ENCODE data around the gene EFS. TPM values are rescaled to one million over a fixed set of nuclear protein-coding genes. Genes with fewer than 3 reads are reported as not detected.

Gene EFS
- polyA plus RNA-seq = not detected

GRCh38 chr14:23365036-23365731 lies at the start of gene EFS:
Gene EFS (minus strand): TSS chr14:23365172. CDS start chr14:23365025, 147 bp downstream.
- no peak for DNase-seq
- Mint-ChIP-seq H3K36me3 (no peaks in the 10 kb centered on the region), H3K9me3 (no peaks in the 10 kb centered on the region), H3K4me1 (no peaks in the 10 kb centered on the region), H3K4me3 (no peak within 1 kb of the TSS), H3K27ac (no peak within 1 kb of the TSS), H3K27me3 (ENCODE audit: low read depth in 3 of 3) (peaks cover 4 to 7% (median 6%) of the 10 kb centered on the region in 3 donors)

GRCh38 chr14:23414254-23414653 lies 49.3 kb upstream of the EFS start:
- Mint-ChIP-seq H3K27me3 (ENCODE audit: low read depth in 3 of 3) (no peaks in the 10 kb centered on the region), H3K4me1 (no peaks in the 10 kb centered on the region), H3K4me3 (no peak overlapping the region), H3K27ac (no peak overlapping the region), H3K9me3 (peaks cover 0 to 2% (median 0%) of the 10 kb centered on the region in 6 donors), H3K36me3 (no peaks in the 10 kb centered on the region)
- DNase-seq = no peak

- DNase-seq = no peak
- Mint-ChIP-seq H3K27ac (no peak overlapping the region), H3K4me3 (no peak overlapping the region), H3K4me1 (no peaks in the 10 kb centered on the region), H3K27me3 (ENCODE audit: low read depth in 3 of 3) (no peaks in the 10 kb centered on the region), H3K9me3 (peaks cover 0 to 2% (median 0%) of the 10 kb centered on the region in 6 donors), H3K36me3 (no peaks in the 10 kb centered on the region)
These were observed 48.7 kb upstream of the EFS start for GRCh38 chr14:23413681-23414080.

- Mint-ChIP-seq H3K36me3 (no peaks in the 10 kb centered on the region), H3K27me3 (ENCODE audit: low read depth in 3 of 3) (no peaks in the 10 kb centered on the region), H3K27ac (no peak overlapping the region), H3K9me3 (no peaks in the 10 kb centered on the region), H3K4me1 (no peaks in the 10 kb centered on the region), H3K4me3 (no peak overlapping the region)
- DNase-seq = no peak
These were observed 46.9 kb upstream of the EFS start for GRCh38 chr14:23411563-23412525.

- no peaks in the 10 kb centered on the region for H3K27me3 Mint-ChIP-seq (ENCODE audit: low read depth in 3 of 3)
- no peaks in the 10 kb centered on the region for H3K36me3 Mint-ChIP-seq
- H3K4me1 Mint-ChIP-seq = no peaks in the 10 kb centered on the region
- no peak for DNase-seq
- H3K4me3 Mint-ChIP-seq = no peak overlapping the region
- H3K27ac Mint-ChIP-seq = no peak overlapping the region
- H3K9me3 Mint-ChIP-seq = no peaks in the 10 kb centered on the region
These were observed 45.1 kb upstream of the EFS start for GRCh38 chr14:23409966-23410635.

- no peak for DNase-seq
- Mint-ChIP-seq H3K9me3 (no peaks in the 10 kb centered on the region), H3K36me3 (no peaks in the 10 kb centered on the region), H3K4me1 (no peaks in the 10 kb centered on the region), H3K27me3 (ENCODE audit: low read depth in 3 of 3) (no peaks in the 10 kb centered on the region), H3K4me3 (no peak overlapping the region), H3K27ac (no peak overlapping the region)
These were observed 44.5 kb upstream of the EFS start for GRCh38 chr14:23409475-23409874.

GRCh38 chr14:23408307-23408630 lies 43.3 kb upstream of the EFS start:
- no peaks in the 10 kb centered on the region for H3K27me3 Mint-ChIP-seq (ENCODE audit: low read depth in 3 of 3)
- no peak overlapping the region for H3K4me3 Mint-ChIP-seq
- no peaks in the 10 kb centered on the region for H3K36me3 Mint-ChIP-seq
- no peaks in the 10 kb centered on the region for H3K4me1 Mint-ChIP-seq
- no peak for DNase-seq
- no peak overlapping the region for H3K27ac Mint-ChIP-seq
- no peaks in the 10 kb centered on the region for H3K9me3 Mint-ChIP-seq

GRCh38 chr14:23407516-23408306 lies 42.7 kb upstream of the EFS start, which contains the start of gene MYH6:
Gene MYH6 (minus strand): TSS chr14:23408273. CDS start chr14:23407223, 1,050 bp downstream.
- Mint-ChIP-seq H3K9me3 (no peaks in the 10 kb centered on the region), H3K4me1 (no peaks in the 10 kb centered on the region), H3K36me3 (no peaks in the 10 kb centered on the region), H3K27me3 (ENCODE audit: low read depth in 3 of 3) (no peaks in the 10 kb centered on the region), H3K27ac (no peak within 1 kb of the TSS), H3K4me3 (no peak within 1 kb of the TSS)
- DNase-seq = no peak

GRCh38 chr14:23406725-23407355 lies 41.9 kb upstream of the EFS start:
- Mint-ChIP-seq H3K36me3 (no peaks in the 10 kb centered on the region), H3K4me1 (no peaks in the 10 kb centered on the region), H3K4me3 (no peak overlapping the region), H3K27me3 (ENCODE audit: low read depth in 3 of 3) (peaks cover 0 to 2% (median 0%) of the 10 kb centered on the region in 3 donors), H3K27ac (no peak overlapping the region), H3K9me3 (no peaks in the 10 kb centered on the region)
- DNase-seq = no peak

- H3K27me3 Mint-ChIP-seq (ENCODE audit: low read depth in 3 of 3) = peaks cover 0 to 2% (median 0%) of the 10 kb centered on the region in 3 donors
- no peaks in the 10 kb centered on the region for H3K4me1 Mint-ChIP-seq
- no peaks in the 10 kb centered on the region for H3K9me3 Mint-ChIP-seq
- no peak for DNase-seq
- no peaks in the 10 kb centered on the region for H3K36me3 Mint-ChIP-seq
- H3K27ac Mint-ChIP-seq = no peak overlapping the region
- H3K4me3 Mint-ChIP-seq = no peak overlapping the region
These were observed 41.3 kb upstream of the EFS start for GRCh38 chr14:23406244-23406643.

- H3K27ac Mint-ChIP-seq = no peak overlapping the region
- no peaks in the 10 kb centered on the region for H3K36me3 Mint-ChIP-seq
- H3K4me1 Mint-ChIP-seq = no peaks in the 10 kb centered on the region
- H3K4me3 Mint-ChIP-seq = no peak overlapping the region
- DNase-seq = no peak
- H3K27me3 Mint-ChIP-seq (ENCODE audit: low read depth in 3 of 3) = peaks cover 0 to 2% (median 0%) of the 10 kb centered on the region in 3 donors
- H3K9me3 Mint-ChIP-seq = no peaks in the 10 kb centered on the region
These were observed 40.6 kb upstream of the EFS start for GRCh38 chr14:23405516-23406025.

GRCh38 chr14:23405096-23405495 lies 40.1 kb upstream of the EFS start:
- peaks cover 0 to 2% (median 0%) of the 10 kb centered on the region in 3 donors for H3K27me3 Mint-ChIP-seq (ENCODE audit: low read depth in 3 of 3)
- H3K27ac Mint-ChIP-seq = no peak overlapping the region
- H3K4me1 Mint-ChIP-seq = no peaks in the 10 kb centered on the region
- H3K4me3 Mint-ChIP-seq = no peak overlapping the region
- H3K36me3 Mint-ChIP-seq = no peaks in the 10 kb centered on the region
- no peaks in the 10 kb centered on the region for H3K9me3 Mint-ChIP-seq
- no peak for DNase-seq

All from immature natural killer cell (primary cell).